ENCODE results near the gene ZNF407.

The ZNF407 gene

GRCh38 chr18:74768096-74768495 lies 170.4 kb downstream of the ZNF407 start:
- TF ChIP-seq CTCF (IDR thresholded peaks at IDR 0.05; ENCODE audit: insufficient read depth, low read length, poor library complexity, severe bottlenecking) (no peak), EZH2phosphoT487 (conservative IDR thresholded peaks at IDR 0.05; ENCODE audit: low read length) (no peak)
- Histone ChIP-seq H3K27ac (ENCODE audit: low read depth, low read length) (no peak overlapping the region), H2AFZ (ENCODE audit: low read depth, low read length, severe bottlenecking) (no peak overlapping the region), H3K9me2 (replicated peaks; ENCODE audit: insufficient read depth, low read length) (no peaks in the 10 kb centered on the region), H3K4me3 (ENCODE audit: insufficient read depth, low read length, poor library complexity, severe bottlenecking) (no peak overlapping the region), H3K36me3 (ENCODE audit: low read length) (no peaks in the 10 kb centered on the region), H4K20me1 (ENCODE audit: low read depth, low read length) (no peaks in the 10 kb centered on the region; the same call in 1 of the 2 replicates), H3K4me2 (ENCODE audit: low read depth, low read length, poor library complexity, severe bottlenecking) (no peak overlapping the region), H3K9ac (ENCODE audit: low read length) (no peak overlapping the region), H3K27me3 (ENCODE audit: low read length) (no peaks in the 10 kb centered on the region), H3F3A (ENCODE audit: insufficient read depth) (0 out of 2 replicates have a peak, but pooled peaks cover 5% of the 10 kb centered on the region), H3K9me3 (ENCODE audit: insufficient read depth, low read length) (no peaks in the 10 kb centered on the region), H3K79me2 (ENCODE audit: insufficient read depth, low read length) (no peaks in the 10 kb centered on the region)

- Histone ChIP-seq H4K20me1 (ENCODE audit: low read depth, low read length) (no peaks in the 10 kb centered on the region), H3K4me2 (ENCODE audit: low read depth, low read length, poor library complexity, severe bottlenecking) (no peak overlapping the region), H3K27ac (ENCODE audit: low read depth, low read length) (no peak overlapping the region), H3K9me2 (replicated peaks; ENCODE audit: insufficient read depth, low read length) (no peaks in the 10 kb centered on the region), H3K27me3 (ENCODE audit: low read length) (no peaks in the 10 kb centered on the region), H3K9me3 (ENCODE audit: insufficient read depth, low read length) (no peaks in the 10 kb centered on the region), H2AFZ (ENCODE audit: low read depth, low read length, severe bottlenecking) (no peak overlapping the region), H3K36me3 (ENCODE audit: low read length) (no peaks in the 10 kb centered on the region), H3K79me2 (ENCODE audit: insufficient read depth, low read length) (no peaks in the 10 kb centered on the region), H3F3A (ENCODE audit: insufficient read depth) (0 out of 2 replicates have a peak, but pooled peaks cover 5% of the 10 kb centered on the region), H3K9ac (ENCODE audit: low read length) (no peak overlapping the region), H3K4me3 (ENCODE audit: insufficient read depth, low read length, poor library complexity, severe bottlenecking) (no peak overlapping the region)
- no peak for TF ChIP-seq CTCF (IDR thresholded peaks at IDR 0.05; ENCODE audit: insufficient read depth, low read length, poor library complexity, severe bottlenecking)
- no peak for TF ChIP-seq EZH2phosphoT487 (conservative IDR thresholded peaks at IDR 0.05; ENCODE audit: low read length)
These were observed 175.5 kb downstream of the ZNF407 start for GRCh38 chr18:74773171-74773624.

GRCh38 chr18:74774486-74774885 lies 176.8 kb downstream of the ZNF407 start:
- Histone ChIP-seq H3K9me3 (ENCODE audit: insufficient read depth, low read length) (no peaks in the 10 kb centered on the region), H3K27ac (ENCODE audit: low read depth, low read length) (no peak overlapping the region), H3K9ac (ENCODE audit: low read length) (no peak overlapping the region), H3K4me2 (ENCODE audit: low read depth, low read length, poor library complexity, severe bottlenecking) (no peak overlapping the region), H3K36me3 (ENCODE audit: low read length) (no peaks in the 10 kb centered on the region), H3K79me2 (ENCODE audit: insufficient read depth, low read length) (no peaks in the 10 kb centered on the region), H3F3A (ENCODE audit: insufficient read depth) (0 out of 2 replicates have a peak, but pooled peaks cover 5% of the 10 kb centered on the region), H3K27me3 (ENCODE audit: low read length) (no peaks in the 10 kb centered on the region), H4K20me1 (ENCODE audit: low read depth, low read length) (no peaks in the 10 kb centered on the region), H2AFZ (ENCODE audit: low read depth, low read length, severe bottlenecking) (no peak overlapping the region), H3K4me3 (ENCODE audit: insufficient read depth, low read length, poor library complexity, severe bottlenecking) (no peak overlapping the region), H3K9me2 (replicated peaks; ENCODE audit: insufficient read depth, low read length) (no peaks in the 10 kb centered on the region)
- no peak for TF ChIP-seq EZH2phosphoT487 (conservative IDR thresholded peaks at IDR 0.05; ENCODE audit: low read length)
- TF ChIP-seq CTCF (IDR thresholded peaks at IDR 0.05; ENCODE audit: insufficient read depth, low read length, poor library complexity, severe bottlenecking): no peak
